ENCODE measurements around the gene PPFIBP2. TPM values are rescaled to one million over a fixed set of nuclear protein-coding genes. Genes with fewer than 3 reads are reported as not detected.

The PPFIBP2 gene
- total and polyA plus RNA-seq, 2 of the 13 experiments (the other 11 are each of a cell fraction or from before 2014, with no cell fraction given) = 15.0 to 52.5 TPM

DNA sequence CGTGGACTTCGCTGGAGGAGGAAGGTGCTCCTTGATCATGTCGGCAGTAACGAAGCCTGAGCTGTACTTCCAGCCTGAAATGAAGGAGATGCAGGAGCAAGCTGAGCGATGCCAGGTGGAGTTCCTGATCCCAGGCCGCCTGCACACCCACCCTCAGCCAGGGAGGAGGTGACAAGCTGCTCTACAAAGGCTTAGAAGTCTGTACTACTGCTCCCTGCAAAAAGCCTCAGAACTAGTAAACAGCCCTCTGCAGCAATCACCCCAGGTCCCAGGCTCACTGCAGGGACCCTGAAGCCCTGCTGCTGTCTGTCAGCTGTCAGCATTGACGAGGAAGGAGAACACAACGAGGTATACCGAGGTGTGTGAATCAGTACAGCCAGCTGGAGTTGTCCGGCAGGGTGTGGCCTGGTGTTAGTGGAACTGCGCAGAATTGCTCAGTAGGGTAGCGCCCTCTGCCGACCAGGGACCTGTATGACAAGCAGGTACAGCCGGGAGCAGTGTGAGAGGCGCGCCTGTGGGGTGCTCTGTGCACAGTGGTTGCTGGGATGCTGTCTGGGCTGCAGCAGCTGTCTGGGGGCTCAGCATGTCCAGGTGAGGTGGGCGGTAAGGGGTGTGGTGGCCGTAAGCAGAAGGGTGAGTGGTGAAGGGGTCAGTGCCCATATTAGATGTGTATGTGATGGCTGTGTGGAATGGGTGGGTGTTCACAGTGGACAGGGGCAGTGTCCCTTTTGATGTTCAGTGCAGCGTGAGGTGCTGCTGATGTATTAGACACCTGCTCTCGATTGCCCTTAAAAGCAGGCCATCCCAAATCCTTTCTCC, 151.9 kb downstream of the PPFIBP2 start (continued):
- TF ChIP-seq, protein P1, sequence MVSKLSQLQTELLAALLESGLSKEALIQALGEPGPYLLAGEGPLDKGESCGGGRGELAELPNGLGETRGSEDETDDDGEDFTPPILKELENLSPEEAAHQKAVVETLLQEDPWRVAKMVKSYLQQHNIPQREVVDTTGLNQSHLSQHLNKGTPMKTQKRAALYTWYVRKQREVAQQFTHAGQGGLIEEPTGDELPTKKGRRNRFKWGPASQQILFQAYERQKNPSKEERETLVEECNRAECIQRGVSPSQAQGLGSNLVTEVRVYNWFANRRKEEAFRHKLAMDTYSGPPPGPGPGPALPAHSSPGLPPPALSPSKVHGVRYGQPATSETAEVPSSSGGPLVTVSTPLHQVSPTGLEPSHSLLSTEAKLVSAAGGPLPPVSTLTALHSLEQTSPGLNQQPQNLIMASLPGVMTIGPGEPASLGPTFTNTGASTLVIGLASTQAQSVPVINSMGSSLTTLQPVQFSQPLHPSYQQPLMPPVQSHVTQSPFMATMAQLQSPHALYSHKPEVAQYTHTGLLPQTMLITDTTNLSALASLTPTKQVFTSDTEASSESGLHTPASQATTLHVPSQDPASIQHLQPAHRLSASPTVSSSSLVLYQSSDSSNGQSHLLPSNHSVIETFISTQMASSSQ (IDR thresholded peaks at IDR 0.05; ENCODE audit: low read depth) = no peak
- TF ChIP-seq, protein P1 (CRISPR knock-in tag; IDR thresholded peaks at IDR 0.05; ENCODE audit: borderline replicate concordance) = no peak
- TF ChIP-seq NR2F1 (CRISPR knock-in tag; IDR thresholded peaks at IDR 0.05) (no peak), ZNF549 (CRISPR knock-in tag; IDR thresholded peaks at IDR 0.05) (no peak), ZNF589 (CRISPR knock-in tag; conservative IDR thresholded peaks at IDR 0.05) (no peak), TBL1XR1 (IDR thresholded peaks at IDR 0.05; ENCODE audit: borderline replicate concordance, low read length, partially characterized antibody) (no peak), SCMH1 (CRISPR knock-in tag; IDR thresholded peaks at IDR 0.05; ENCODE audit: borderline replicate concordance) (no peak), KDM5A (IDR thresholded peaks at IDR 0.05; ENCODE audit: borderline replicate concordance, low read length) (no peak), ZIK1 (CRISPR knock-in tag; IDR thresholded peaks at IDR 0.05; ENCODE audit: borderline replicate concordance, low read depth) (no peak), POLR2AphosphoS5 (IDR thresholded peaks at IDR 0.05; ENCODE audit: low read depth, low read length) (no peak), NFKB2 (CRISPR knock-in tag; IDR thresholded peaks at IDR 0.05; ENCODE audit: borderline replicate concordance) (no peak; the same call in 1 of the 2 replicates), NR2F2 (IDR thresholded peaks at IDR 0.05; ENCODE audit: borderline replicate concordance, low read depth) (no peak), ARHGAP35 (CRISPR knock-in tag; IDR thresholded peaks at IDR 0.05; ENCODE audit: borderline replicate concordance) (no peak), MEIS1 (CRISPR knock-in tag; IDR thresholded peaks at IDR 0.05; ENCODE audit: borderline replicate concordance) (no peak), ZMAT3 (CRISPR knock-in tag; conservative IDR thresholded peaks at IDR 0.05) (no peak), KLF13 (CRISPR knock-in tag; IDR thresholded peaks at IDR 0.05) (no peak), HMGA1 (CRISPR knock-in tag; conservative IDR thresholded peaks at IDR 0.05) (no peak), ZSCAN31 (CRISPR knock-in tag; IDR thresholded peaks at IDR 0.05; ENCODE audit: low read depth) (no peak), RELA (CRISPR knock-in tag; IDR thresholded peaks at IDR 0.05) (no peak), ZNF382 (CRISPR knock-in tag; IDR thresholded peaks at IDR 0.05; ENCODE audit: borderline replicate concordance) (no peak)
- TF ChIP-seq, protein P2, sequence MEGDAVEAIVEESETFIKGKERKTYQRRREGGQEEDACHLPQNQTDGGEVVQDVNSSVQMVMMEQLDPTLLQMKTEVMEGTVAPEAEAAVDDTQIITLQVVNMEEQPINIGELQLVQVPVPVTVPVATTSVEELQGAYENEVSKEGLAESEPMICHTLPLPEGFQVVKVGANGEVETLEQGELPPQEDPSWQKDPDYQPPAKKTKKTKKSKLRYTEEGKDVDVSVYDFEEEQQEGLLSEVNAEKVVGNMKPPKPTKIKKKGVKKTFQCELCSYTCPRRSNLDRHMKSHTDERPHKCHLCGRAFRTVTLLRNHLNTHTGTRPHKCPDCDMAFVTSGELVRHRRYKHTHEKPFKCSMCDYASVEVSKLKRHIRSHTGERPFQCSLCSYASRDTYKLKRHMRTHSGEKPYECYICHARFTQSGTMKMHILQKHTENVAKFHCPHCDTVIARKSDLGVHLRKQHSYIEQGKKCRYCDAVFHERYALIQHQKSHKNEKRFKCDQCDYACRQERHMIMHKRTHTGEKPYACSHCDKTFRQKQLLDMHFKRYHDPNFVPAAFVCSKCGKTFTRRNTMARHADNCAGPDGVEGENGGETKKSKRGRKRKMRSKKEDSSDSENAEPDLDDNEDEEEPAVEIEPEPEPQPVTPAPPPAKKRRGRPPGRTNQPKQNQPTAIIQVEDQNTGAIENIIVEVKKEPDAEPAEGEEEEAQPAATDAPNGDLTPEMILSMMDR (CRISPR knock-in tag; IDR thresholded peaks at IDR 0.05) = peak; percentile 98
- TF ChIP-seq, protein P3, sequence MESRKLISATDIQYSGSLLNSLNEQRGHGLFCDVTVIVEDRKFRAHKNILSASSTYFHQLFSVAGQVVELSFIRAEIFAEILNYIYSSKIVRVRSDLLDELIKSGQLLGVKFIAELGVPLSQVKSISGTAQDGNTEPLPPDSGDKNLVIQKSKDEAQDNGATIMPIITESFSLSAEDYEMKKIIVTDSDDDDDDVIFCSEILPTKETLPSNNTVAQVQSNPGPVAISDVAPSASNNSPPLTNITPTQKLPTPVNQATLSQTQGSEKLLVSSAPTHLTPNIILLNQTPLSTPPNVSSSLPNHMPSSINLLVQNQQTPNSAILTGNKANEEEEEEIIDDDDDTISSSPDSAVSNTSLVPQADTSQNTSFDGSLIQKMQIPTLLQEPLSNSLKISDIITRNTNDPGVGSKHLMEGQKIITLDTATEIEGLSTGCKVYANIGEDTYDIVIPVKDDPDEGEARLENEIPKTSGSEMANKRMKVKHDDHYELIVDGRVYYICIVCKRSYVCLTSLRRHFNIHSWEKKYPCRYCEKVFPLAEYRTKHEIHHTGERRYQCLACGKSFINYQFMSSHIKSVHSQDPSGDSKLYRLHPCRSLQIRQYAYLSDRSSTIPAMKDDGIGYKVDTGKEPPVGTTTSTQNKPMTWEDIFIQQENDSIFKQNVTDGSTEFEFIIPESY (CRISPR knock-in tag; IDR thresholded peaks at IDR 0.05) = no peak
